Measurements from ENCODE around the gene SLC17A6.

The SLC17A6 gene
- total RNA-seq, result 0 to 0.20 (median 0) reads per million in 18 experiments

DNA sequence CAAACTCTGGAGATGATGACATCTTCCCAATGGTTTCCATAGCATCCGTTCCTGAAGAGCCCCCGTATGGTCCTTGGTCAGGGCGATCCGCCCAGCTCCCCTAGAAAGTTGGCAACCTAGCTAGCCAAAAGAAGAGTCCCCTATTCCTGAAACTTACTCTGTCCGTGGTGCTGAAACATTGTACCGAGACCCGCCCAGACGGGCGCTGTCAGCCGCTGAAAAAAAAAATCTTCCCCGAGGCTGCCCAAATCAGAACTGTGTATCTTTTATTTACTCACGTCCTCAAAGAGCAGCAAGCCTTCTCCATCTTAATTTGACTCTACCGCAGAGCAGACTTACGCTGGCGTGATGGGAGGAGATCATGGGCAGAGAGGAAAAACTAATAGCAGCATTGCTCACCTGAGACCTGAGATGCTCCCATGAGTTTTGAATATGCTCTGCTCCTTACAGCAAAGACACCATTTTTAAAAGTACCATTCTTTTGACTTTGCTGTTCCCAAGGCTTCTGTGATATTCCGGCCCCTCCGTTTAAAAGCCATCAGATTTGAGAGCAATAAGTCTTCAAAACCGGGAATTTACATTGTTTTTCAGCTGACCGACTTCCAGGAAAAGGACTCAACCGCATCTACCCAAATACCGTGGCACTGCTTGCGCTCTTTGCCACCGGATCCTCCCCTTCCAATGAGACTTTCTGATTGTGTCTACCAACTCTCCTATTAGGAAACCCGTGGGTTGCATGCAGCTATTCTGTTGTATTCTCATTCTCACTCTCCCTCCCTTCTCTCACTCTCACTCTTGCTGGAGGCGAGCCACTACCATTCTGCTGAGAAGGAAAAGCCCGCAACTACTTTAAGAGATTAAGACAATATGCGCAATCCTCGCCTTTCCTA, at the start of gene SLC17A6:
TSS of gene SLC17A6 (plus strand) at position 786 of the 890 bp plus-strand sequence. CDS start 153 bp downstream, outside the sequence.
- DNase-seq, result peak in 1 of 2 donors; percentile 22

DNA sequence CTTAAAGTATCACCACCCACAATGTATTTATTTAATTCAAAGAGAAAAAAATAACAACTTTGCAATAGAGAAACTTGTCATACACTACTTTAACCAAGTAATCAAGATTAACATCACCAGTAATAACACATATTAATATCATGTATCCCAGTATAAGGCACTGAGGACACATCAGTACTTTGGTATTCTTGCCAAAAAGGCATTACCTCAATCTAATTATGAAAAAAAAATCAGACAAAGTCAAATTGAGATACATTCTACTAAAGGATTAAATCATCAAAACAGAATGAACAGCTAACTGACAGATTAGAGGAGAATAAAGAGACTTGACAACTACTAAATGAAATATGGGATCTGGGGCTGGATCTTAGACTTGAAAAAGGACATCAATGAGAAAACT, 35.8 kb upstream of the SLC17A6 start:
- DNase-seq, result no peak

DNA sequence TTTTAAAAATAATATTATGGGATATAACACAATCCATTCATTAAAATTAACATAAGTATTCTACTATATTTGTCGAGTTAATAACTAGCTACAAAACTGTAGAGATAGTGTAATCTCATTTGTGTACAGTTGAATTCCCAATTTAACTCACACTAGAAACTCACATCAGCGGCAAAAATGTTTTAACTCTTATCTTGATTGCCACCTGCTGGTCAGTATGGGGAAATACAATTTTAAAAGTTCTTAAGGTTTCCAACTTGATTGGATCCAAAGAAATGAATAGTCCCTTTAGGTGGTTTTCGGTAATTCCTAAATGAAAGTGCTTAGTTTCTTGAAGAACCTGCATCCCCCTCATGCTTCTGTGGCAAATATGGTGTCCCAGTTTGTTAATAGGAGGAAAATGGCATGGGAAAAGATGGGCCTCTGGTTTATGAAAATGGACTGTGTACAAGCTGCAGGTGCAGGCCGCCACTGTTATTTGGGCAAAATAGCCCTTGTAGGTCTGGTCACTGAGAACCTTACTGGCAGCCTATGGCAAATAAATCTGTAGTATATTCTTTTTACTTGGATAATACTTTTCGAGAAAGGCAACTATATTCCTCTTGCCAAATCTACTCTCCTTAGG, 33.7 kb upstream of the SLC17A6 start:
- DNase-seq, result peak; percentile 11 to 35

DNA sequence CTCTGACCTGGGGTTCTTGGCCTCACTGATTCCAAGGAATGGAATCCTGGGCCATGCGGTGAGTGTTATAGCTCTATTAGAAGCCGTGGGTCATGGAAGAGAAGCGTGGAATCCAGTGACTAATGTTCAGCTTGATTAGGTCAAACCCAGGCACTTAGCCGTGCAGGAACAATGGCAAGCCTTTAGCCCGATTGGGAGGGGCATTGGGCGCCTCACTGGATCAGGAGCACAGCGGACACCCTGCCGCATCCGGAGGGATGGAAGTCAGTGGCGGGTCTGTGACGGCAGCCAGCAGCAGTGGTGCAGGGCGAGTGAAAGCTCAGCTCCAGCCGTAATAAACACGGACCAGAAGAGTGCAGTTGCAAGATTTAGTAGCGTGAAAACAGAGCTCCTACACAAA, 20.5 kb upstream of the SLC17A6 start:
- DNase-seq, result no peak

DNA sequence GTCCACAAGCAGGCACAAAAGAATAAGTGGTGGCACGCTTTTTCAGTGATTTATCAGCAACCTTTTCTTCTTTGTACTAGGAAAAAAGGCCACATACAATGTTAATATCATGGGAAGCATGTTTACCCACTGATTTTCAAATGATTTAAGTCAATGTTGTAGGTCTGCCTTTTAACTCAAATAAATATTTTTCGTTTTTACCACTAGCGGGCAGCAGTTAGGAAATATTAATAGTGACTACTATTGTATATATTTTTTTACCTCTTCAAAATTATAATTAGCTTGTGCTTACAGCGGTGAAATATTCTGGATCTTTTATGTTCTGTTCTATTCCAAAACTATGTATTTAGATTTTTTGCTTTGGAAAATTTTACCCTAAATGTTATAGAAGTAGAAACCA, 6.4 kb upstream of the SLC17A6 start:
- DNase-seq, result no peak

DNA sequence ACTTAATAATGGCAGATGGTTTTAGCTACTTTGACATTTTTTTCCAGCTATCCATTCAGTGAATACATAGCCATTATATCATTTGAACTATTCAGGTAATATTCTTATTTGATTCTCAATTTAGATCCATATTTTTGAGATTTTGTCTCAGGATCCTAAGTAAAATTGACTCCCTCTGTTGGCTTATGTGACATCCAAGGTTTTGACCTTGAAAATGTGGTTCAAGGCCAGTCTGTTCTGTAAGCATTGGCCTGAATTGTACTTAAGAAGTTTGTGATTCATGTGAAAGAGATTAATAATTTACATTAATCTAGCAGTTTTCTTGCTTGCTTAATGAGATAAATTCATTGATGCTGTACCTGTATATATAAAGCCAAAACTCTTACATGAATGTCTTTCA, 1.6 kb upstream of the SLC17A6 start:
- DNase-seq, result no peak

DNA sequence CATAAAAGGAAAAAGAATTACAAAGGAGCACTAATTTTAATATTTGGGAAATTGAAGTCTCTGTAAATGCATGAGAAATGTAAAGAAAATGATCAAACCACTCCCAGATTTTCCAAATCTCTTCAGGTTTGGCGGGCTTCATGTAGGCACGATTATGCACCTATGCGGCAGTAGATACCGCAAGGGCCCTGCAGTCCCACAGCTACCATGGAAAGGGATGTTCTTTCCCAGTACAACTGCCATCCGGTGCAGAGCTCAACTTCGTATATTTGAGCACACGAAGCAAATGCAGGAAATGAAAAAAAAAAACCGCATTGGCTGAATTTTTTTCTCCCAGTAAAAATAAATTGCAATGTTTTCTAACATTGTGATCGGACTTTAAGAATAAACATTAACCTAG, 1.4 kb downstream of the SLC17A6 start:
- no peak for DNase-seq

DNA sequence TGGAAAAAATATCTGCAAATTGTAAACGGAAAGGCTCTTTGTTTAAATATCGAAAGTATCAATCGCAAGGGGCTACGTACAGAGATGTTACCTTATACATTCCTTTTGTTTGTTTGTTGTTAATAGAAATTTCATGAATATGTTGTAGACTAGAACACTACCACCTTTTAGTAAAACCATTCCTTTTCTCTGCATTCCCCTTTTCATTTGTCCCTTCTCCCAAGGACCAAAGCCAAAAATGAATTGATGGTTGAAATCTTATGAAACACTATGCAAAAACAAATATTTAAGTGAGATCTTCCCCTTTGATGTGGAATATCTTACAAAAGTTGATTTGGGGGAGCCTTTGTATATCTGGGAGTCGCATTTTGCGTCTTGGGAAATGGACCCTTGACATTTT, 2.1 kb downstream of the SLC17A6 start:
- DNase-seq, result no peak

DNA sequence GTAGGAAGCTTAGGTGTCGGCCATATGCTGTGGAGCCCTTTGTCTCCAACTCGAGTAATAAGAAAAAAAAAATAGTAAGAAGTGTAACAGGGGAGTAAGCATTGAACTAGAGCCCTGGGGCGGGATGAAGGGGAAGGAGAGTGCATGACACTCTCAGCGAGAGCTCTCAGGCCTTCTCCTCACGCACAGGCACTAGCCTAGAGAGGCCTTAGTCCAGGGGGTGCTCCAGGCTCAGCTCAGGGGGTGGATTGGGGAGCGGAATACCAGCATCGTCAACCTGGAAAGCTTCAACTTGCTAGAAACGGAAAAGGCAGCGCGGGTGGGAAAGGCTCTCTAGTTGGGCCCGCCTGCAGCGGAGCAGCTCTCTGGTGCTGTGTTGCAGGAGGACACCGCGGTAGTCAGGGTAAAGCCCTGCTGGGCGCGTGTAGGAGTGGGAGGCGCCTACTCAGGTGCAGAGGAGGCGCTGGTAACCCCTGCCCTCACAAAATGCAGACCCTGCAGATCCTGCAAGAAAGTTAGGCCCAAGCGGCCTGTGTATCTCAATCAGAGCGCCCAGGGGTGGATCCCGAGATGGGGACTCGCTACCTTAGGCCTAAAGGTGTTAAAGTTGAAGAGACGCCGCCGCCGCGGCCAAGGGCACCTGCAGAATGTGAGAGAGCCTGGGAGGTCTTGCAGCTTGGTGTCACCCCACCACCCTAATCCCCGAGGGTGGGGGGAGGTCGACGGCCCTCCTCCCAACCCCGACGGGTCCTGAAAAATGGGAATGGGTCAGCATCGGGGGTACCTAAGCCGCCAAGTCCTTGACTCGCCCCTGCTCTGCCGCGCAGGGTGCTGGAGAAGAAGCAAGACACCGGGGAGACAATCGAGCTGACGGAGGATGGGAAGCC, 2.8 kb downstream of the SLC17A6 start:
- DNase-seq, result no peak

DNA sequence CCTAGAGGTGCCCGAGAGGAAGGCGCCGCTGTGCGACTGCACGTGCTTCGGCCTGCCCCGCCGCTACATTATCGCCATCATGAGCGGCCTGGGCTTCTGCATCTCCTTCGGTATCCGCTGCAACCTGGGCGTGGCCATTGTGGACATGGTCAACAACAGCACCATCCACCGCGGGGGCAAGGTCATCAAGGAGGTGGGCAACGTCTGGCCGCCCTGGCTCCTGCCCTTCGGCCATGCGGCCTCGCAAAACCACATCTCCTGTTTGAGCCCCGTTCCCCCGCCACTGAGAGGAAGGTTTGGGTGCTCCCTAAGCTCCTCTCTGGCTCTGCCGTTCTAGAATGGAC, 3.4 kb downstream of the SLC17A6 start:
- no peak for DNase-seq

DNA sequence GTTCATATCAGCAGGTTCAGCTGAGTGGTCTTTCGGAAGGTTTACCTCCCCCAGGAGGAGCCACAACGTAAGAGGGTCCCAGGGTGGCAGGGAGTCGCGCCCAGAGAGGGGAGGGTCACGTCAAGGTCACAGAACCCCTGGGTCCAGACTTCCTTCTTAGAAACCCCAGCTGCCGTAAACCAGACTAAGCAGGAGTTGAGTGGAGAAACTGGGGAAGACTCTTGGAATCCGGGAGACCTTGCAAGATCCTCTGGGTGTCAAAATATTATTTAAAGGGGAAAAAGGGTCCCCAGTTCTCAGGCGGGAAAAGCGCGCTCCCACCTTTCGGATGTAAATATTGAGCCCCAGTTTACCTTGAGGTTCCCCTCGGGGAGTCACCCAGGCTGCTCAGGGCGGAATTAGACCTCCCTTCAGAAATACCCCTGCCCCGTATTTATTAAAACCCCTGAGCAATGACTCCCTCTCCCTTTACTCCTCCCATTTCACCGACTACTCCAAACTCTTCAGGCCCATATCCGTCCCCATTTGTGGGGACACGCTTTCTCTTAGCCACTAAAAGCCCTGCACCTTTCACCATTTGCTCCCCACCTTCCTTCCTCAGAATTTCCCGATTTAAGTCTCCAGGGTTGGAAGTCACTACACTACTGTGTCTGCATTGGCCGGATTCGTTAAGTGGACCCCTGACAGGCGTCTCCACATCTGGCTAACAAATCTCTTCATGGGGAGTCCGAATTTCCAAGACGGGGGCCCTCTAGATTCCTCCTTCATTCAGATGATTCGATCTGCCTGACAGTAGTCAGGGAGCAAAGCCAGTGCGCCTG, 4.2 kb downstream of the SLC17A6 start:
- no peak for DNase-seq

DNA sequence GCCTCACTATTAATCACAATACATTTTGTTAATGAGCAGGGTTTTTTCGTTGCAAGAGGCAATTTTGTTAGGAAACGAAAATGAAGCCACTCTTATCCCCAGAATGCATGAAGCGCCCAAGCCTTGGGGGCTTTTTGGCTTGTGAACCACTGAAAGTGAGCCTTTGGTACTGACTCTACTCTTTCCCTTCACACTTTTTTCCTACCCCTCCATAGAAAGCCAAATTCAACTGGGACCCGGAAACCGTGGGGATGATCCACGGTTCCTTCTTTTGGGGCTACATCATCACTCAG, 4.8 kb downstream of the SLC17A6 start:
- no peak for DNase-seq

DNA sequence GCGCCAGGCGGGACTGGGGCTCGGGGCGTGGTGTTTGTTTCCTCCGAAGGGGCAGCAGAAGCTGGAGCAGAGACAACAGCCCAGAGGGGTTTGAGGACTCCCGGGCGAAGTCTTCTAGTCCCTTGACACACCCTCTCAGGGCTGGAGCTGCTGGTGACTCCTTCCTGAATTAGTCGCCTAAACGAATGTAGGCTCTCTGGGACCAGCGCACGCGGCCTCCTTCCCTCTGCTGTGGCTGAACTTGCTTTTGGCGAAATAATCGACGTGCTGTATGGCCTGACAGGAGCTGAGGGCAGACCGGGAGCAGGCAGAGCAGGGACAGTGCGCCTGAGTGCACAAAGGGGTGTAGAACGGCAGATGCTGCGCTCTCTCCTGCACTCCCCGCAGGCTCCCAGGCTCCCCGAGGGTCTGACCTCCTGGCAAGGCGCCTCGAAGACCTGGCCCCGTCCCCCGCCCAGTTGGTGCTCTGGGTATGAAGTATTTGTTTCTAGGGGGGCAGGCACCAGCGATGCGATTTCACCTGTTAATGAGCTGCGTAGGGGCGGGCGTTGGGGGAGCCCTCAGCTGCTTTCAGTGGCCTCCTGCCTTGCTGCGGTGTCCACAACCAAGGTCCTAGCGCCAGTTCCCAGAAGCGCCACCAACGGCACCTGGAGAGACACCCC, 5.3 kb downstream of the SLC17A6 start:
- DNase-seq, result no peak

DNA sequence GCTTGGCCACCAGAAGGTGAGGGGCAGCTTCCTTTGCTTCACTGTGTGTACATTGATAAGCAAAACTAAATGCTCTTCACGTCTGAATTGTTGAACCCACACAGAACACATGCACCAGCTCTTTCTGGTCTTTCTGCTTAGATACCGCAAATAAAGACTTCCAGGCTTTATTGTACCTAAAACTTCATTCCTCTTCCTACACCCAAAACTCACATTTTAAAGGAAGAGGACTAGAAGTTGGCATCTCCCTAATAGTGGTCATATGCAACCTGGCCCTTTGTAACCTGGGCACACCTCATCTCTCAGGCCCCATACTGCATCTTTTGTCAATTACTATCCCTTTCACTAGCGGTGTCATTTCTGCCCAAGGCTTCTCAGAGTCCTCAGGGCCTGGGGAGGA, 5.9 kb downstream of the SLC17A6 start:
- DNase-seq, result no peak

DNA sequence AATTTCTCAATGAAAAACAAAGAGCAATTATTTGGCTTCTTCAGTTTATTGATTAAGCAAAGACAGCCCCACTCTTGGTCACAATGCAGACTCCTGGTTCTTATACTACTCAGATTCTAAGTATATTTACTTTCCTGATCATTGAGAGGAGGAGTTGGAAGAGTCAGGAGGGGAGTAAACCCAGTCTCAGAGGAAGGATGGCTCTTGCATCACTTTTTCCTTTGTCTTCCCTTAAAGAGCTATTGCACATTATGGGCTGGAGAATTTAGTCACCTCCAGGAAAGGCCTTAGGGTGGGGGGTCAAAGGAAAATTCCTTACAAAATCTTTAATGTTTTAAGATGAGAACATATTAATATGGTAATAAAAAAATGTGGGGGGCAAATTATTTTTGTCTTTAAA, 8.1 kb downstream of the SLC17A6 start:
- no peak for DNase-seq

DNA sequence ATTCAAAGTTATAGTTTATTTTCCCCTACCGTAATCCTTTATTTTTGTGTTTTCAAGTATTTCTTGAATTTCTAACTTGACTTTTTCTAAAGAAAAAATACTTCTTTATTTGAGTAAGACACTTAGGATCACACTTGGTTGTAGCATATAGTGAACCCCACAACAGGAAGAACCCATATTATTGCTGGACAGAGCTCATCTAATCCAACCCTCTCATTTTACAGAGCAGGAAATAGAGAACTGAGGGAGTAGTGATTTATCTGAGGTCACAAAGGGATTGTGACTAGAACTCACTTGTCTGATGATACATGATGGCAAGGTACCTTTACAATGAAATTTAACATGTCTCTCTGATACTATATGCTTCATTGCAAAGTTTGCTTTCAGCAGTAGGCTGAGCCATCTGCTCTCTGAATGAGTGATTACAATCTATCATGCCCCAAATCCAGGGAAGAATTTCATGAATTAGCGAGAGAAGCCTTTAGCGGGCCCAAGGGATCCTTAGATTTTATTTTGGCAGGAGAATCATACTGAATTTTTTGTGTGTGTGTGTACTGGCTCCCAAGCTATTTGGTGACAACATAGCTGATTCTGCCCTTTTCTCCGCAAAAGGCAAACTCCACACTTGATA, 9.8 kb downstream of the SLC17A6 start:
- DNase-seq, result no peak

DNA sequence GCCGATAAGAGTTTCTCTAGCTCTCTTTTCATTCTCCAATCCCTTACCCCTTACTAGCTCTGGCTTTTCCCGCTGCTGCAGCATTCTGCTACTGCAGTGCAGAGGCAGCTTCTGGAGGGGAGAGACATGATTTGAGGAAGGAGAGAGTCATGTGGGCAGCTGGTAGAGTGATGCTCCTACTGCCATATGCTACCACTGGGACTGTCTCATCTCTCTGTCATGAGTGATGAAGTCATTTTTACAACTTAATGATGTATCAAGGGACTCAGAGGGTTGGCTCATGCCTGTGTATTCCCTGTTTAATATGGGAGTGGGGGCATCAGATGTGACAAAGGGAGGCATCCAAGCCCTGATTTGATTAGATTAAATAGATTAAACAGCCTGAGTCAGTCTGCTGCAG, 11.3 kb downstream of the SLC17A6 start:
- no peak for DNase-seq

DNA sequence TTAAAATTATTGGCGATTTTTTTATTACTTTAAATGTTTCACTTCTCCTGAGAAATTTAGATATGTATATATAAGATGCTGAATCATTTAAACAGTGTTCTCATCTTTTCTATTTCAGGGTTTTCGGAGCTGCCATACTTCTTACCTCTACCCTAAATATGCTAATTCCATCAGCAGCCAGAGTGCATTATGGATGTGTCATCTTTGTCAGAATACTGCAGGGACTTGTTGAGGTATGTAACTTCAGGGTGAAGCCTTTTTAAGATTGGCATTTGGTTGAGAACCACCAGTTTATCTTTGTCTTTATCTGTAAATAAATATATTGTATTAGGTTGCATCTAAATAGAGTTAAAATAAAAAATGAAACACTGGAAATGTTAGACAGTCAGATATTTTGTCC, 21.1 kb downstream of the SLC17A6 start:
- no peak for DNase-seq

DNA sequence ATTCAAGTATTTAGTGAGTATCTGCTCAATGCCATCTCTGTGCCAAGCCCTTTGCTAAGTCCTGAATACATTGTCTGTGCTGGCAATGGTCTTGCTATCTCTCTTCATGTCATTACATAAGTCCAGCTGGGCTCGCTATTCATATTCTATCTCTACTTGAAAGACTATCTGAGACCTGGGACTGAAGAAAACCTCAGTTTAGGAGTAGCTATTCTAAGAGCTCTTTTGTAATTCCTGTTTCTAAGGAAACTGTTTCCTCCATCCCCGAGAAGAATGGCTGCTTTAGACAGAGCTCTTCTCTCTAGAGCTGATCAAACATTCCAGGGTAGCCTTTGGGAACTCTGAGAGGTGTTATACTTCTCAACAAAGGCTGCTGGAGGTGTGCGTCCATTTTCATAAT, 33.0 kb downstream of the SLC17A6 start:
- DNase-seq, result no peak

DNA sequence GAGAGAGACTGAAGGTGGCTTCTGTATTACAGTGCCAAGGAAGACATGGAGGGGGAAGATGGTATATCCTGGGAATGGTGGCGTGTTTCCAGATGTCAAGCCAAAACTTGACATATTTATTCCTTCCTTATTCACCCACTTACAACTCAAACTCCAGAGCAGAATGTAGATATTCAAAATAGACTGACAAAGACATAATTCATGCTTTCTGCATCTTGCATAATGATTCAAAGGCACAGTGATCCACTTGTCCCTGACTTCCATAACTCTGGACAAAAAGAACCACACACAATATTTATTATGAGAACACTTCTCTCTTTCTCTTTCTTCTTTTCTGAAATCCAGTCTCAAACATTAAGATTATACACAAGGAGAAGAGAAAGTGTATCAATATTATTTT, 48.9 kb downstream of the SLC17A6 start:
- DNase-seq, result no peak

DNA sequence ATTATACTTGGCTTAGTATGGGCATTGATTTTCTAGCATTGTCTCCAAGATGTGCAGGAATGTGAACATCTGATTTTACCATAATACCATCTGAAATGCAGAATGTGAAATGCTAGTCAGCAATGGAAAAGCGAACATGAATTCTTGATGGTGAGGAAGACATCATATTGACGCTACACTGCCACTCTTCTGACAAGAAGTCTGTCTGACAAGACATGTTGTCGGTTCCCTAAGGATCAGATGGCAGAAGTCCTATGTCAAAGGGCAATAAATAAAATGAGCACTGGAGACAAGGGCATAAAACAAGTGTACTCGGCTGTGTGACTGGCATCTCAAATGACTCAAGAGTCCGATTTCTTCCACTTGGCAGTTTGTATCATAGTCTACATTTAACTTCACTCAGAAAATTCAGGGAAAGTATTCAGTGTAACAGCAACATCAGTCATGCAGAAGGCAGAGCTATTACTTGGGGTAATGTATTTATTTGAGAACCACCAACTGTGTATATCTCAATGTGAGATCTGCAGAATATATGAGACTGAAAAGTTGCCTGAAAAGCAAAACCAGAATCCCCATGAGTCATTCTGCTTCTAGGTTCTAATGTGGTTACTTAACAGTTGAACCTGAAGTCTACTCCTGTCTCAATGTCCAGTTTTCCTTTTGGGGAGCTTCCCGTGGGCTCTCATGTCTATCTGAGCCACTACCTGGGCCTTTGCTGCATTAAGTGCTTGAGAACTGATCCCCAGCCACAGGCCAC, 51.5 kb downstream of the SLC17A6 start:
- DNase-seq, result no peak

Data from inflammatory macrophage (primary cell).